Upper lobe of left lung (tissue), 6 donors: ENCODE data around the gene ECSCR. TPM values are rescaled to one million over a fixed set of nuclear protein-coding genes. Genes with fewer than 3 reads are reported as not detected.

Experiments
- ATAC-seq, 2 donors: fragments of 200-7000 bp; cut with Tn5 transposase; one replicate each; pipeline ENCODE4 v1.9.1; 2022; ENCODE audit warnings: mild to moderate bottlenecking in 2 of 2, moderate library complexity in 2 of 2; ENCODE audit not compliant: low FRiP score in 2 of 2
- DNase-seq, 2 donors: peaks; one replicate each; pipeline ENCODE4 v3.0.0-alpha.2; 2019 to 2020
- H3K27ac ChIP-seq, 4 donors: fragments of 200-600 bp; sonication (generic); one replicate each; pipeline ENCODE4 v1.5.1; 2016 to 2019
- H3K27me3 ChIP-seq, 4 donors: fragments of 200-600 bp; sonication (generic); one replicate each; pipeline ENCODE4 v1.5.1; 2017 to 2019
- H3K36me3 ChIP-seq, 4 donors: fragments of 200-600 bp; sonication (generic); one replicate each; pipeline ENCODE4 v1.5.1; 2016 to 2019
- H3K4me1 ChIP-seq, 4 donors: fragments of 200-600 bp; sonication (generic); one replicate each; pipeline ENCODE4 v1.5.1; 2018 to 2019
- H3K4me3 ChIP-seq, 4 donors: fragments of 200-600 bp; sonication (generic); one replicate each; pipeline ENCODE4 v1.5.1; 2017 to 2019; ENCODE audit warnings: mild to moderate bottlenecking in 2 of 4, moderate library complexity in 1 of 4
- H3K9me3 ChIP-seq, 4 donors: fragments of 200-600 bp; sonication (generic); one replicate each; pipeline ENCODE4 v1.5.1; 2018 to 2019
- CTCF ChIP-seq, 6 experiments: fragments of 450-650 bp in 4 of 6; fragments of 200-600 bp in 2 of 6; sonication (generic) in 2 of 6; IDR thresholded peaks; one replicate each; pipeline ENCODE4 v1.5.1; 2016 to 2019; ENCODE audit warnings: antibody characterized with exemption in 6 of 6
- EP300 ChIP-seq, 4 donors: sonication (generic); formaldehyde crosslinking; IDR thresholded peaks; one replicate each; pipeline ENCODE4 v1.5.1; 2017; ENCODE audit warnings: antibody characterized with exemption in 4 of 4, control low read depth in 2 of 4
- POLR2A ChIP-seq, 4 donors: fragments of 450-650 bp; IDR thresholded peaks; one replicate each; pipeline ENCODE4 v1.5.1; 2016 to 2017; ENCODE audit warnings: antibody characterized with exemption in 4 of 4, mild to moderate bottlenecking in 2 of 4
- POLR2AphosphoS5 ChIP-seq, 2 donors: sonication (generic); formaldehyde crosslinking; IDR thresholded peaks; one replicate each; pipeline ENCODE4 v1.5.1; 2017; ENCODE audit warnings: antibody characterized with exemption in 2 of 2
- WGBS, 2 donors: methylation state at CpG; one replicate each; pipeline ENCODE4 v1.1.5; 2017 to 2018; 5-methylcytosine and 5-hydroxymethylcytosine counted together
- small RNA-seq, 4 donors: library from RNA; depleted of rRNA; stranded (forward); fragments of <200 nt; gene quantifications; one replicate each; pipeline ENCODE3, GENCODE V24; 2016
- total RNA-seq, 6 donors: library from RNA; depleted of rRNA in 4 of 6; stranded (reverse); fragments of >200 nt in 4 of 6; gene quantifications; one replicate each; pipeline versions ENCODE4 v1.1.0 to v1.2.1, GENCODE V29; 2016 to 2021
- donor health status: DM: no; HTN: no; CAD: no; lungs with moderate emphysema.
- donor health status: DM: no; HTN: yes; CAD: no; lungs with severe emphysema.

Gene ECSCR
- total RNA-seq, 6 donors from 2014 or later = 8.4 to 62.5 (median 24.1) TPM

GRCh38 chr5:139402561-139403158, 59.9 kb downstream of the ECSCR start:
- Histone ChIP-seq H3K4me3 (no peak overlapping the region), H3K36me3 (no peaks in the 10 kb centered on the region), H3K9me3 (no peaks in the 10 kb centered on the region), H3K4me1 (peaks cover 13 to 18% (median 15%) of the 10 kb centered on the region in 4 donors), H3K27ac (peak overlapping the region in 2 of 4 donors; percentile 87 to 91), H3K27me3 (no peaks in the 10 kb centered on the region)
- WGBS, 2 donors = 75 to 87% methylated on average over 7 of the region's 7 CpGs
- no peak for ATAC-seq
- peak in 3 of 6 experiments; percentile 11 to 21 (median 13) for TF ChIP-seq CTCF (IDR thresholded peaks at IDR 0.05)
- TF ChIP-seq POLR2A (IDR thresholded peaks at IDR 0.05) = no peak
- TF ChIP-seq EP300 (IDR thresholded peaks at IDR 0.05) = no peak
- no peak for TF ChIP-seq POLR2AphosphoS5 (IDR thresholded peaks at IDR 0.05)
- no peak for DNase-seq

- H3K36me3 ChIP-seq = no peaks in the 10 kb centered on the region
- DNase-seq (no peak), ATAC-seq (no peak)
- TF ChIP-seq POLR2AphosphoS5 (IDR thresholded peaks at IDR 0.05) (no peak), CTCF (IDR thresholded peaks at IDR 0.05) (no peak), POLR2A (IDR thresholded peaks at IDR 0.05) (no peak), EP300 (IDR thresholded peaks at IDR 0.05) (no peak)
- no peaks in the 10 kb centered on the region for H3K27me3 ChIP-seq
- H3K4me3 ChIP-seq = no peak overlapping the region
- H3K27ac ChIP-seq = no peak overlapping the region
- WGBS, 2 donors = 86 to 92% methylated on average over 10 of the region's 10 CpGs
- H3K9me3 ChIP-seq = no peaks in the 10 kb centered on the region
- H3K4me1 ChIP-seq = peaks cover 13 to 18% (median 15%) of the 10 kb centered on the region in 4 donors
These were observed 61.0 kb downstream of the ECSCR start for GRCh38 chr5:139401546-139401945.

GRCh38 chr5:139399501-139400121, 62.9 kb downstream of the ECSCR start:
- Histone ChIP-seq H3K4me1 (peaks cover 12 to 24% (median 17%) of the 10 kb centered on the region in 4 donors), H3K27ac (no peak overlapping the region), H3K4me3 (no peak overlapping the region), H3K36me3 (no peaks in the 10 kb centered on the region), H3K9me3 (no peaks in the 10 kb centered on the region), H3K27me3 (peaks cover 0 to 7% (median 2%) of the 10 kb centered on the region in 4 donors)
- no peak for ATAC-seq
- TF ChIP-seq CTCF (IDR thresholded peaks at IDR 0.05) = no peak
- TF ChIP-seq EP300 (IDR thresholded peaks at IDR 0.05) = no peak
- WGBS, 2 donors = 83 to 87% methylated on average over 6 of the region's 6 CpGs
- no peak for DNase-seq

Small RNA genes lying within 50 kb of the gene (small RNA-seq; reads per million reads assigned to genes)
- 0 reads per million in 4 donors for gene RNU5B-4P

Other genes starting within 250 kb of the ECSCR start
- gene MATR3, start 169.0 kb downstream of the ECSCR start, total RNA-seq = 100 to 1,000 TPM; 125 to 264 (median 158) TPM
- 100 to 1,000 TPM in 1 of 6 donors, 10 to 100 TPM in 5; 36.7 to 103 (median 67.8) TPM for gene PAIP2, start 120.9 kb downstream of the ECSCR start, total RNA-seq
- gene SLC23A1, start 79.4 kb downstream of the ECSCR start, total RNA-seq = 10 to 100 TPM in 1 of 6 donors, 1 to 10 TPM in 4, not detected in 1; 1.1 to 20.1 (median 1.8) TPM
- gene MZB1, start 72.8 kb downstream of the ECSCR start, total RNA-seq = 10 to 100 TPM in 4 of 6 donors, 1 to 10 TPM in 2; 1.5 to 30.7 (median 15.5) TPM
- 1 to 10 TPM in 2 of 6 donors, under 1 TPM in 4; 0.33 to 2.1 (median 0.95) TPM for gene PROB1, start 67.6 kb downstream of the ECSCR start, total RNA-seq
- 1 to 10 TPM in 5 of 6 donors, not detected in 1; 2.9 to 6.3 (median 4.8) TPM for gene SPATA24, start 58.7 kb downstream of the ECSCR start, total RNA-seq
- gene DNAJC18, start 23.2 kb downstream of the ECSCR start, total RNA-seq = 10 to 100 TPM in 1 of 6 donors, 1 to 10 TPM in 5; 1.0 to 11.6 (median 6.3) TPM
- not detected for gene SMIM33, start 8.3 kb upstream of the ECSCR start, total RNA-seq
- gene STING1, start 20.0 kb upstream of the ECSCR start, total RNA-seq = 100 to 1,000 TPM in 5 of 6 donors, 10 to 100 TPM in 1; 70.3 to 141 (median 107) TPM
- gene UBE2D2, start 98.6 kb upstream of the ECSCR start, total RNA-seq = 100 to 1,000 TPM in 1 of 6 donors, 10 to 100 TPM in 5; 61.8 to 106 (median 86.7) TPM
- 10 to 100 TPM; 25.7 to 39.5 (median 33.0) TPM for gene CXXC5, start 185.6 kb upstream of the ECSCR start, total RNA-seq